Activated T-helper 17 cell treated with anti-CD3 and anti-CD28 coated beads, Interleukin-2, amount 50 U/mL, for 72 hours (primary cell): ENCODE measurements around the gene NCBP3. TPM values are rescaled to one million over a fixed set of nuclear protein-coding genes. Genes with fewer than 3 reads are reported as not detected.
"Not testable (repeated sequence)": the region's sequence is repeated elsewhere in the genome, so short reads cannot be mapped to it uniquely, and the experiment has no call there.

Experiments used
- ATAC-seq: fragments of 150-1000 bp; cut with Tn5 transposase; replicated peaks from 2 replicates; pipeline ENCODE4 v1.10.0; 2021; ENCODE audit warnings: mild to moderate bottlenecking, moderate library complexity
- H3K27ac Mint-ChIP-seq: one replicate; pipeline ENCODE4 v1.8.0; 2022; ENCODE audit warnings: mixed read lengths
- H3K27me3 Mint-ChIP-seq: one replicate; pipeline ENCODE4 v1.8.0; 2022; ENCODE audit warnings: mixed read lengths
- H3K36me3 Mint-ChIP-seq: one replicate; pipeline ENCODE4 v1.8.0; 2022; ENCODE audit warnings: low read depth, mild to moderate bottlenecking, mixed read lengths
- H3K4me1 Mint-ChIP-seq: one replicate; pipeline ENCODE4 v1.8.0; 2022; ENCODE audit warnings: mixed read lengths
- H3K4me3 Mint-ChIP-seq: one replicate; pipeline ENCODE4 v1.8.0; 2022; ENCODE audit warnings: mild to moderate bottlenecking, mixed read lengths
- H3K9me3 Mint-ChIP-seq: one replicate; pipeline ENCODE4 v1.8.0; 2022; ENCODE audit warnings: mixed read lengths
- total RNA-seq, 2 donors: library from RNA; stranded (reverse); gene quantifications; one replicate each; pipeline ENCODE4 v1.2.3, GENCODE V29; 2022

The NCBP3 gene
- total RNA-seq, 2 donors from 2014 or later, result 30.8 to 40.4 TPM

DNA sequence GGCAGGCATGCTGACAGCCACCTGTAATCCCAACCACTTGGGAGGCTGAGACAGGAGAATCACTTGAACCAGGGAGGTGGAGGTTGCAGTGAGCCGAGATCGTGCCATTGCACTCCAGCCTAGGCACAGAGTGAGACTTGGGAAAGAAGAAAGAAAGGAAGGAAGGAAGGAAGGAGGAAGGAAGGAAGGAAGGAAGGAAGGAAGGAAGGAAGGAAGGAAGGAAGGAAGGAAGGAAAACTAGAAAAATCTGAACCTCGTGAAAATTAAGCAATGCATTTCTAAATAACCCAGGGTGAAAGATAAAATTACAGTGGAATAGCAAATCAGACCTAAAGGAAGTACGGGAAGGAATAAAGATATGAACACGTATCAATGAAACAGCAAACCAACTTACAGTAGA lies 60.7 kb downstream of the NCBP3 start:
- not testable (repeated sequence) for H3K27ac Mint-ChIP-seq, H3K27me3 Mint-ChIP-seq, H3K36me3 Mint-ChIP-seq, ATAC-seq, H3K9me3 Mint-ChIP-seq, H3K4me3 Mint-ChIP-seq
- H3K4me1 Mint-ChIP-seq, result peaks cover 12% of the 10 kb centered on the region

DNA sequence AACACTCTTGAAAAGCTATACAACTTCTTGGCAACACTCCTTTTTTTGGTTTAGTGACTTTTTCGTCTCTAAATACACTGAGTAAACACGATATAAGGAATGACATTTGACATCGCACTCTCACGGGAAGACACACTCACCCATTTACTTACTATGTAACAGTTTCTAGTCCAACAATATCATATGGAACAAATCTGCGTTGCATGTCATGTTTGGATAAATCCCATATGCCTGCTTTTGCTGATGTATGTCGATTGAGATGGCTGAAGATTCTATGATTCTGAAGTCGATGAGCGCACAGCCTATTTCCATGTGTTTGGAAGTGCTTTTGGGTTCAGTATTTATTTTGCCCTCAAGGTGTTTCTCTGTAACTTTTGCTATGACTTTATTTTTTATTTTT lies 63.3 kb downstream of the NCBP3 start:
- Mint-ChIP-seq H3K4me1 (no peaks in the 10 kb centered on the region), H3K36me3 (no peaks in the 10 kb centered on the region), H3K4me3 (no peak overlapping the region), H3K27ac (no peak overlapping the region), H3K27me3 (no peaks in the 10 kb centered on the region), H3K9me3 (no peaks in the 10 kb centered on the region)
- ATAC-seq, result no peak

DNA sequence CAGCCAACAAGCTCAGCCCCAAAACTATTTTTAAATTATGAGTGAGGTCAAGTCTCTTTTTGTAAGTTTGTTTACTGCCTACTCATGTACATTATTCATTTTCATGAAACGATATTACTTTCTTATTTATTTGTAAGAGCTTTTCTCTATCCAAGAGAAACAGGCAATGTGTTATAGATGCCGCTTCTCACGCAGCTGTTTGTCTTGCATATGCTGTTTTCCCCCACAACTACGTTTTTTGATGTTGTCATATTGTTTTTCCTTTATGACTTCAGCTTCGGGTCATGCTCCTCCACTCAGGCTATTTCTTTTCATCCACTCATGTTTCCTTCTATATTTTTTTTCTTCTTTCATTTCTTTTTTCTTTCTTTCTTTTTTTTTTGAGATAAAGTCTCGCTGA lies 65.1 kb downstream of the NCBP3 start:
- Mint-ChIP-seq H3K4me3 (no peak overlapping the region), H3K4me1 (no peaks in the 10 kb centered on the region), H3K36me3 (no peaks in the 10 kb centered on the region), H3K27ac (no peak overlapping the region), H3K9me3 (no peaks in the 10 kb centered on the region), H3K27me3 (no peaks in the 10 kb centered on the region)
- no peak for ATAC-seq

DNA sequence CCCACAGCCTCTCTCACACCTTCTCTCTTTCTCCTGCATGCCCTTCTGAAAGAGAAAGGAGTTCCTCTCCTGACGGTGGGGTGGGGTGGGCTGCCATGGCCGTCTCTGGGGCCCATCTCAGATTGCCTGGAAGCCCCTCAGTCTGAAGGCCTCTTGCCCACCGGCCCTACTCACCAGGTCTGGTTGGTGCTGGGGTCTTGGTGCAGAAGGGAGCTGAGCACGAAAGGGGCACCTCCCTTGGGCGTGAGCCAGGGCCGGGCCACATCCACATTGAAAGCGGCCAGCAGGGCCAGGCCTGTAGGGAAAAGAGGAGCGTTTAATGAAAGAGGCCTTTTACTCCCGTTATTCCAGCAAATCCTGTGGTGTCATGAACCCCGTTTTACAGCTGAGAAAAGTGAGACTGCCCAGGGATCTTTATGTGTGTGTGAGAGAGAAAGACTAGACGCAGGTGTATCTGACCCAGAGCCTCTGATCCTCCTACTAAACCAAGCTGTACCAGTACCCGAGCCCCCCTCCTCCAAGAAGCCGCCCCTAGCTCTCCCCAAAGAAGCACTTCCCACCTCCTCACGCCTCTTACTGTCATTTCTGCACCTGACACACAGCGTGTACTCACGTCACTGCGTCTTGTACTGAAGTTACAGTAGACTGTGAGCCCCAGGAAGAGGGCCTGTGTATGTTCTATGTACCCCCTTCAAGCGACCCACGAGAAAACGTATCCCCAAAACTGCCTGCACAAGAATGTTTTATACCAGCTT lies 68.5 kb downstream of the NCBP3 start:
- no peak for ATAC-seq
- H3K36me3 Mint-ChIP-seq, result no peaks in the 10 kb centered on the region
- H3K4me3 Mint-ChIP-seq, result no peak overlapping the region
- H3K4me1 Mint-ChIP-seq, result no peaks in the 10 kb centered on the region
- no peaks in the 10 kb centered on the region for H3K27me3 Mint-ChIP-seq
- no peak overlapping the region for H3K27ac Mint-ChIP-seq
- no peaks in the 10 kb centered on the region for H3K9me3 Mint-ChIP-seq

DNA sequence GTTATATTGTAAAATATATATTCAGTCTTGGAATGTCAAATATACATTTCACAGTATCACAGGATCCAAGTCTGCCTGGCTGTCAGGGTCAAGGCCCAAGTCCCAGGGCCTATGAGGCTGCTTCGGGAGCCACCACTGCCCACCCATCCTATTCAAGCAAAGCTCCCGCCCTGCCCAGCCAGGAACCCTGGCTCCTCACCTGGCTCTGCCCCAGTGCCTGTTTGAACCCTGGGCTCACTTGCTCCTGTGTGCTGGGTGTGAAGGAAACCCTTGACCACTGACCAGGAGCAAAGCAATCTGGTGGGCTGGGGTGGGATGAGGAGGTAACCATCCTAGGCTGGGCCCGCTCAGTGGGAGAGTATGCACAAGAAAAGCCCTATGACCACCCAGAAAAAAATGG lies 72.1 kb downstream of the NCBP3 start:
- Mint-ChIP-seq H3K27ac (no peak overlapping the region), H3K4me3 (no peak overlapping the region), H3K27me3 (no peaks in the 10 kb centered on the region), H3K36me3 (no peaks in the 10 kb centered on the region), H3K4me1 (no peaks in the 10 kb centered on the region), H3K9me3 (no peaks in the 10 kb centered on the region)
- no peak for ATAC-seq

DNA sequence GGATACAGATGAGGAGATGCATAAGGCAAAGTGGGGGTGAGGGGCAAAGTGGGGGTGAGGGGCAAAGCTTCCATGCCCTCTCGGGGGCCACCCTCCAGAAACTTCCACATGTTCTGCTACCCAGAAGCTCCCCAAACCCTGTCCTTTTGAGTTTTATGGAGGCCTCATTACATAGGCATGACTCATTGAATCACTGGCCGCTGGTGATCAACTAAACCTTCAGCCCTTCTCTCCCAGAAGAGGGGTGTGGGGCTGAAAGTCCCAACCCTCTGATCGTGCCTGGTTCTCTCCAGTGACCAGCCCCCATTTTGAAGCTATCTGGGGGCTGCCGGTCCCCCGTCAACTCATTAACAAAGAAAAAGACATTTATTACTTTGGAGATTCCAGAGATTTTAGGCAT lies 72.5 kb downstream of the NCBP3 start:
- Mint-ChIP-seq H3K27ac (no peak overlapping the region), H3K4me3 (no peak overlapping the region), H3K9me3 (no peaks in the 10 kb centered on the region), H3K36me3 (no peaks in the 10 kb centered on the region), H3K27me3 (no peaks in the 10 kb centered on the region), H3K4me1 (peaks cover 3% of the 10 kb centered on the region)
- ATAC-seq, result no peak

DNA sequence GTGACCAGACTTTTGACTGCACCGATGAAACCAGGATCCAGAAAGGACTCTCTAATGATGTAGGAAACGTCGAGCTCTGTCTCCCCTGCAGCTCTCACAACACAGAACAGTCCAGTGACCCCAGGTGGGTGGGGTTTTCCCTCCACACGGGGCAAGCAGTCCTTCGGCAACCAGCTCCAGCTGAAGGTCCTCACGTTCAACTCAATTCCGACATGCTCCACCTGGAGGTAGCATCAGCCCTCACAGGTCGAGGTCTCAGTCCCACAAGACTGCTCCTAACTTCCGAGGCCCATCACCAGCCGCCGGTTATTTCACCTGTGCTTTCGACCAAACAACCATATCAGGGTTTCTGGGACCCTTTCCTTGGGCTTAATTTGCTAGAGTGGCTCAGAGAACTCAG lies 73.3 kb downstream of the NCBP3 start:
- no peaks in the 10 kb centered on the region for H3K36me3 Mint-ChIP-seq
- H3K4me1 Mint-ChIP-seq, result peaks cover 6% of the 10 kb centered on the region
- H3K27ac Mint-ChIP-seq, result no peak overlapping the region
- no peak overlapping the region for H3K4me3 Mint-ChIP-seq
- ATAC-seq, result no peak
- H3K27me3 Mint-ChIP-seq, result no peaks in the 10 kb centered on the region
- no peaks in the 10 kb centered on the region for H3K9me3 Mint-ChIP-seq

DNA sequence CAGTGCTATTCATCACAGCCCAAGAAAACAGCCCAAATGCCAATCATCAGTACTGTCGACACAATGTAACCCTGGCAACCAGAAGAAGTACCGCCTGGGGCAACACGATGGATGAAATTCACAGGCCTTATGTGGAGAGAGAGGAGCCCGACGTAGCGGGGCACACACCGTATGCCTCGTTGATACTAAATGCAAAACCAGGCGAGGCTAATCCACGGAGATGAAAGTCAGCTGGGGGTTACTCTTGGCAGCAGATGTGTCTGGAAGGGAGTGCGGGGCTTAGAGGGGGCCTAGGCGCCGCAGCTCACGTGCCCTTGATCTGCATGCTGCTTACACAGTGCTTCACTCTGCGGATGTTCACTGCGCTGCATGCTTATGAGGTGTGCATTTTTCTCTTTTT lies 74.9 kb downstream of the NCBP3 start:
- H3K27ac Mint-ChIP-seq, result no peak overlapping the region
- H3K9me3 Mint-ChIP-seq, result no peaks in the 10 kb centered on the region
- no peaks in the 10 kb centered on the region for H3K27me3 Mint-ChIP-seq
- H3K36me3 Mint-ChIP-seq, result no peaks in the 10 kb centered on the region
- no peak overlapping the region for H3K4me3 Mint-ChIP-seq
- H3K4me1 Mint-ChIP-seq, result peaks cover 12% of the 10 kb centered on the region
- ATAC-seq, result no peak

DNA sequence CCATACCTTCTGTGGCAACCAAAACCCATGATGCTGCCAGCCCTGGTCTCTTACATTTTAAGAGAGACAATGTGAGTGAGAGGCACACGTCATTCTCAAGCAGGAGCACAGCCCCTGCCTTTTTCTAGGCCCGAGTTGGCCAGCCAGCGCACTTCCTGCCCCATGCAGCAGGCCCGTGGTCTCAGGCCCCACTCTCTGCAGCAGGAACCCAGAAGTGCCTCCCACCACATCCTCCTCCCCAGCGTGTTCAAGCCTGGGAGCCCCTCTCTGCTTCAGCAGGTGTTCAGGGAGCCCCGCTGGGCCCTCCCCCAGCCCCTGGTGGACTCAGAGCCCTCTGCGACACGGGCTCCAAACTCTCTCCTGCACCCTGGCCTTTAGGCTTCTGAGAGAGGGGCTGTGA lies 75.6 kb downstream of the NCBP3 start:
- Mint-ChIP-seq H3K27ac (no peak overlapping the region), H3K4me3 (no peak overlapping the region), H3K27me3 (no peaks in the 10 kb centered on the region), H3K9me3 (no peaks in the 10 kb centered on the region), H3K36me3 (peaks cover 2% of the 10 kb centered on the region), H3K4me1 (peaks cover 19% of the 10 kb centered on the region)
- no peak for ATAC-seq

DNA sequence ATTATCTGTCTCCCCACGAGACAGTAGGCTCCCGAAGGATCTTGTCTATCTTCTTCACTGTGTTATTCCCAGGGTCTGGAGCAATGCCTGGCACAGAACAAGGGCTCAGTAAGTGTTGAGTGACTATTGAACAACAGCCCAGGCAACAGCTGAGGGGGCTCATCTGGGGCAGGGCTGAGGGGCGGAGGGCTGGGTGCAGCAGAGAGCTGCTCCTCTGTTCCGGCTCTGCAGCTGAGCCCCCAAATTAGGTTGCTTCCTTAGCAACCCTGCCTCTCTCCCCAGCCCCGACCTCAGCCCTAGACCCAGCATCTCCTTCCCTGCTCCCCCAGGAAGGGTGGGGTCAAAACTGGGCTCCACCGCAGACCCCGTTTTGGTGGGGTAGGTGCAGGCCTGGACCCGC lies 77.3 kb downstream of the NCBP3 start:
- H3K4me3 Mint-ChIP-seq, result no peak overlapping the region
- H3K9me3 Mint-ChIP-seq, result no peaks in the 10 kb centered on the region
- H3K4me1 Mint-ChIP-seq, result peaks cover 26% of the 10 kb centered on the region
- no peaks in the 10 kb centered on the region for H3K27me3 Mint-ChIP-seq
- ATAC-seq, result no peak
- H3K36me3 Mint-ChIP-seq, result peaks cover 6% of the 10 kb centered on the region
- no peak overlapping the region for H3K27ac Mint-ChIP-seq

DNA sequence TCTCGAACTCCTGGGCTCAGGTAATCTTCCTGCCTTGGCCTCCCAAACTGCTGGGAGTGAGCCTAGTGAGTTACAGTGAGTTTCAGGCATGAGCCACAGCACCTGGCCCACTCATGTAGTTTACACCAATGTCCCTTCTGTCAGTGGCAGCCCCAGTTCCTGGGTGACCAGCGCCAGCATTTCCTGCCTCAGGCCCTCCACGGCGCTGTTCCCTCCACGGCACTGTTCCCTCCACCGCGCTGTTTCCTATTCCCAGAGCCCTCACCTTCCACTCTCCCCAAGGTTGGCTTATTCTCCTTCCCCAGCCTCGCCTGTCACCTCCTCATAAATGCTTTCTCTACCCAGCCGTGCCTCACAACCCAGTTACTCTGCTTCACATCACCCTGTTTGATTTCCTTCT lies 77.7 kb downstream of the NCBP3 start:
- no peaks in the 10 kb centered on the region for H3K27me3 Mint-ChIP-seq

DNA sequence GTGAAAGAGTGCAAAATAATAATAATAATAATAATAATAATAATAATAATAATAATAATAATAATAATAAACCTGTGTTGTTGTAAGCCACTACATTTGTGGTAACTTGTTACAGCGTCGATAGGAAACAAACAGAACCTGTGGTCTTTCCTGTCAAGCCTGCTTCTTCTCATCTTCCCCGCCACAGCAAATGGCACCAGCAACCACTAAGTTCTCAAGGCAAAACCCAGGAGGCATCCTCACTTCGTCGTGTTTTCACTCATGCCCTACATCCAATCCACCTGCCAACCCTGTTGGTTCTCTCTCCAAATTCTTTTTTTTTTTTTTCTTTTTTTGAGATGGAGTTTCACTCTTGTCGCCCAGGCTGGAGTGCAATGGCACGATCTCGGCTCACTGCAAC lies 79.3 kb downstream of the NCBP3 start:
- ATAC-seq, result no peak
- peak overlapping the region; percentile 70 for H3K27ac Mint-ChIP-seq

More for the DNA sequence above, 77.7 kb downstream of the NCBP3 start:
- Mint-ChIP-seq H3K27ac (no peak overlapping the region), H3K4me3 (no peak overlapping the region), H3K36me3 (peaks cover 6% of the 10 kb centered on the region), H3K4me1 (peaks cover 31% of the 10 kb centered on the region), H3K9me3 (no peaks in the 10 kb centered on the region)
- ATAC-seq, result no peak

DNA sequence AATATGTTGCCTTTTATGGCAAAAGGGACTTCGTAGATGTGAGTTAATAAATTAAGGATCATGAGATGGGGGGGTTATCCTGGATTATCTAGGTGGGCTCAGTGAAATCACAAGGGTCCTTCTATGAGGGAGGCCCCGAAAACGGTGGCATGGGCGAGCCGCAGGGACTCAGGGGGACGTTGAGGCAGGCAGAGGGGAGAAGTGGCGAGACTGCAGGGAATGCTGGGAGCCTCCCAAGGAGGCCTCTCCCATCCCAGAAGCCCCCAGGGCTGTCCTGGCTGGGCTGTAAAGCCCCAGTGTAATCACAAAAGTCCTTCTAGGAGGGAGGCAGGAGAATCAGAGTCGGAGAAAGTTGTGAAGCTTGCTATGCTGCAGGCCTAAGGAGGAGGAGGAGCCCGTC lies 80.1 kb downstream of the NCBP3 start:
- Mint-ChIP-seq H3K27ac (peak overlapping the region; percentile 92), H3K36me3 (peaks cover 6% of the 10 kb centered on the region), H3K4me3 (peak overlapping the region; percentile 62), H3K27me3 (no peaks in the 10 kb centered on the region), H3K9me3 (no peaks in the 10 kb centered on the region), H3K4me1 (peaks cover 35% of the 10 kb centered on the region)
- no peak for ATAC-seq

More for the DNA sequence above, 79.3 kb downstream of the NCBP3 start:
- Mint-ChIP-seq H3K9me3 (no peaks in the 10 kb centered on the region), H3K27me3 (no peaks in the 10 kb centered on the region), H3K36me3 (peaks cover 6% of the 10 kb centered on the region), H3K4me1 (peaks cover 35% of the 10 kb centered on the region), H3K4me3 (peak overlapping the region; percentile 62)

DNA sequence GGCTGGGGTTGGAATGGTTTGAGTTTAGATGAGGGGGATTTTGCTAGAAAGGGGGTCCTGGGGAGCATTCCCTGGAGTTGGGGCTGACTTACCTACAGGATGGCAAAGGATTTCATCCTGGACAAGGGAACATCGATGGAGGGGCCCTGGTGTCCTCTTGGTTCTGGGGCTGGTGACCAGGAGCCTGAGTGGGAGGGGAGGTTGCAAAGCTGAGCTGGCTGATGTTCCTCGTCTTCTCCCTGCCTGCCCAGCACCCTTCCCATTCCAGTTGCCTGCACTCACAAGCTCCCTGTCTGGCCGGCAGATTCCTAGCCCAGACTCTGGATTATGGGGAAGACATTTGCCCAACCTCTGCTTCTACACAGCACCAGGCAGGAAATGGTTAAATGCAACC lies 82.3 kb downstream of the NCBP3 start:
- ATAC-seq, result no peak
- H3K4me1 Mint-ChIP-seq, result peaks cover 41% of the 10 kb centered on the region
- peaks cover 6% of the 10 kb centered on the region for H3K9me3 Mint-ChIP-seq
- no peaks in the 10 kb centered on the region for H3K27me3 Mint-ChIP-seq
- H3K27ac Mint-ChIP-seq, result peak overlapping the region; percentile 92
- H3K36me3 Mint-ChIP-seq, result peaks cover 6% of the 10 kb centered on the region
- H3K4me3 Mint-ChIP-seq, result peak overlapping the region; percentile 74

DNA sequence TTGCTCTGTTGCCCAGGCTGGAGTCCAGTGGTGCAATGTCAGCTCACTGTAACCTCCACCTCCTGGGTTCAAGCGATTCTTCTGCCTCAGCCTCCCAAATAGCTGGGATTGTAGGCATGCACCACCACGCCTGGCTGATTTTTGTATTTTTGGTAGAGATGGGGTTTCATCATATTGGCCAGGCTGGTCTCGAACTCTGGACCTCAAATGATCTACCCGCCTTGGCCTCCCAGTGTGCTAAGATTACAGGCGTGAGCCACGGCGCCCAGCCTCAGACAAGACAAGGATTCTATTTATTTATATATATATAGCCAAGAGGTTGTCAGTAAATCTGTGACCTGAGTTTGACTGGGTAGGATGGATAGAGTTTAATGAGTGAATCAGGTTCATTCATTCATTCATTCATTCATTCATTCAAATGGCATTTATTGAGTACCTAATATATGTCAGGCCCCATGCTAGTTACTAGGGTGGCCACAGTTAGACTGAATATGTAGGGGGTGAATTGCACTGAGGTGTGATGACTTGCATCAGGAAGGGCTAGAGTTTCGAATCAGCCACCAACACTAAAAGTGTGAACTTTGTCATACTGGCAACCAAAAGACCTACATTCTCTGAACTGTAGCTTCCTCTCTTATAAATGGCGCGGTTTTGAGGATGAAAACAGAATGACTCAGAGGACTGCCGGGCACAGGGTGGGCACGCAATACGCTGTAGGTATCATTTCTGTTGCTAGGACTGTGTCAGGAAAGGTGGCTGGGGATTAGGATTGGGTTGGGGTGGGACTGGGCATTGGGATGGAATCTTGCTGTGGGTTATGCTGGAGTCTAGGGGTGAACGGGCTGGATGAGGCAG lies 82.9 kb downstream of the NCBP3 start:
- Mint-ChIP-seq H3K36me3 (peaks cover 6% of the 10 kb centered on the region), H3K27me3 (no peaks in the 10 kb centered on the region), H3K9me3 (peaks cover 6% of the 10 kb centered on the region), H3K4me3 (peak overlapping the region; percentile 74), H3K4me1 (peaks cover 35% of the 10 kb centered on the region), H3K27ac (peak overlapping the region; percentile 92)
- peak; percentile 77 for ATAC-seq
